GM10266 (cell line): ENCODE results near the gene PCDHGB1.
A peak's percentile ranks its signal among the peaks of the same experiment; 100 is the strongest.
"Not testable (repeated sequence)": the region's sequence is repeated elsewhere in the genome, so short reads cannot be mapped to it uniquely, and the experiment has no call there.

ENCODE experiments used
- DNase-seq: peaks from one replicate; pipeline ENCODE4 v3.0.0; 2012; ENCODE audit errors: extremely low spot score
- CTCF ChIP-seq: IDR thresholded peaks from 2 replicates; pipeline ENCODE4 v1.5.1; 2012; ENCODE audit warnings: mild to moderate bottlenecking, low read depth; ENCODE audit not compliant: control insufficient read depth, insufficient read depth; ENCODE audit errors: missing control alignments

Gene PCDHGB1

GRCh38 chr5:141338538-141339306 is 11.2 kb upstream of the PCDHGB1 start, which contains the start of gene PCDHGA2:
PCDHGA2 (plus strand) TSS chr5:141338760.
- DNase-seq, result peak; percentile 55
- TF ChIP-seq CTCF, result peak; percentile 30

GRCh38 chr5:141340781-141341354 is 9.0 kb upstream of the PCDHGB1 start:
- not testable (repeated sequence) for DNase-seq

- TF ChIP-seq CTCF, result no peak
- DNase-seq, result no peak
These were observed 7.1 kb upstream of the PCDHGB1 start for GRCh38 chr5:141342773-141343172.

GRCh38 chr5:141343242-141343952 is 6.5 kb upstream of the PCDHGB1 start, which contains the start of gene PCDHGA3:
PCDHGA3 (plus strand) TSS chr5:141343829; CDS start chr5:141344034, 205 bp downstream.
- TF ChIP-seq CTCF, result peak; percentile 26
- peak; percentile 65 for DNase-seq

GRCh38 chr5:141343953-141344463 is 5.9 kb upstream of the PCDHGB1 start:
- DNase-seq, result no peak
- no peak for TF ChIP-seq CTCF

- TF ChIP-seq CTCF, result no peak
- no peak for DNase-seq
These were observed 4.6 kb upstream of the PCDHGB1 start for GRCh38 chr5:141345327-141345726.

- DNase-seq, result not testable (repeated sequence)
These were observed 3.9 kb upstream of the PCDHGB1 start for GRCh38 chr5:141346017-141346416.

GRCh38 chr5:141351591-141351990 is 1.7 kb downstream of the PCDHGB1 start:
- TF ChIP-seq CTCF, result no peak
- DNase-seq, result no peak
